Gastrocnemius medialis (tissue), 4 donors: ENCODE measurements around the gene CD300LD.
A peak's percentile ranks its signal among the peaks of the same experiment; 100 is the strongest.

ENCODE experiments used
- POLR2A ChIP-seq, 2 donors: fragments of 450-650 bp; IDR thresholded peaks; one replicate each; pipeline ENCODE4 v1.6.1; 2017; ENCODE audit warnings: antibody characterized with exemption in 2 of 2, mild to moderate bottlenecking in 2 of 2, moderate library complexity in 2 of 2
- TF ChIP-seq, protein P1 (sequence below), 5 experiments: fragments of 450-650 bp in 3 of 5; fragments of 200-600 bp in 2 of 5; sonication (generic) in 2 of 5; IDR thresholded peaks in 4 of 5; conservative IDR thresholded peaks in 1 of 5; 1 replicate in 4 of 5; 2 replicates in 1 of 5; pipeline ENCODE4 v1.5.1; 2016 to 2019; ENCODE audit warnings: antibody characterized with exemption in 5 of 5, mild to moderate bottlenecking in 3 of 5, moderate library complexity in 3 of 5

DNA sequence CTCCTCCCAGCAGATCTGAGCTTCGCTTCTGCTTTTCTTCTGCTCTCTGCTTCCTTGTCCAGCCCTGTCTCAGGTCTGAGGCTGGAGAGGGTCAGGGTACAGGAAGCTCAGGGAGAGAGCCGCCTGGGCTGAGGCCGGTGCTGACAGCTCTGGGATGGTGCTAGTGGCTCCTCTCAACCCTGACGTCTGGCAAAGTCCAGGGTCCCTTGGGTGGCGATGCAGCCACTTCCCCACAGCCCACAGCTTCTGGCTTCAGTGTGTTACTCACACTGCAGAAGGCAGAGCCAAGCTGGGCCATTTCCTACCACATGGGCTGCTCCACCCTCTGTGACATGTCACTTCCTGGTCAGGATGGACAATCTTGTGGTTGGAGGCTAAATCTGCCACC is 46.2 kb downstream of the CD300LD start, which contains the start of gene CD300C:
- TF ChIP-seq, protein P1, sequence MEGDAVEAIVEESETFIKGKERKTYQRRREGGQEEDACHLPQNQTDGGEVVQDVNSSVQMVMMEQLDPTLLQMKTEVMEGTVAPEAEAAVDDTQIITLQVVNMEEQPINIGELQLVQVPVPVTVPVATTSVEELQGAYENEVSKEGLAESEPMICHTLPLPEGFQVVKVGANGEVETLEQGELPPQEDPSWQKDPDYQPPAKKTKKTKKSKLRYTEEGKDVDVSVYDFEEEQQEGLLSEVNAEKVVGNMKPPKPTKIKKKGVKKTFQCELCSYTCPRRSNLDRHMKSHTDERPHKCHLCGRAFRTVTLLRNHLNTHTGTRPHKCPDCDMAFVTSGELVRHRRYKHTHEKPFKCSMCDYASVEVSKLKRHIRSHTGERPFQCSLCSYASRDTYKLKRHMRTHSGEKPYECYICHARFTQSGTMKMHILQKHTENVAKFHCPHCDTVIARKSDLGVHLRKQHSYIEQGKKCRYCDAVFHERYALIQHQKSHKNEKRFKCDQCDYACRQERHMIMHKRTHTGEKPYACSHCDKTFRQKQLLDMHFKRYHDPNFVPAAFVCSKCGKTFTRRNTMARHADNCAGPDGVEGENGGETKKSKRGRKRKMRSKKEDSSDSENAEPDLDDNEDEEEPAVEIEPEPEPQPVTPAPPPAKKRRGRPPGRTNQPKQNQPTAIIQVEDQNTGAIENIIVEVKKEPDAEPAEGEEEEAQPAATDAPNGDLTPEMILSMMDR (IDR thresholded peaks at IDR 0.05 in 4 of 5, conservative IDR thresholded peaks at IDR 0.05 in 1 of 5), result no peak
- peak; percentile 13 to 21 for TF ChIP-seq POLR2A (IDR thresholded peaks at IDR 0.05)
